ENCODE results near the gene WDR72. TPM values are rescaled to one million over a fixed set of nuclear protein-coding genes. Genes with fewer than 3 reads are reported as not detected.

Gene WDR72
- total and polyA plus RNA-seq, 2 experiments from 2014 or later: 0.99 to 1.9 TPM

GRCh38 chr15:53536479-53537120, 222.9 kb downstream of the WDR72 start:
- Histone ChIP-seq H3K79me2 (replicated peaks; ENCODE audit: insufficient read depth) (no peaks in the 10 kb centered on the region), H3K4me1 (ENCODE audit: insufficient read depth) (no peaks in the 10 kb centered on the region), H3K4me2 (no peak overlapping the region), H2AFZ (no peak overlapping the region), H3K27ac (ENCODE audit: low read depth) (no peak overlapping the region), H3K27me3 (ENCODE audit: insufficient read depth) (no peaks in the 10 kb centered on the region), H3K36me3 (ENCODE audit: insufficient read depth) (no peaks in the 10 kb centered on the region), H3K4me3 (no peak overlapping the region), H3F3A (replicated peaks; ENCODE audit: low read depth) (no peaks in the 10 kb centered on the region), H3K9me2 (ENCODE audit: insufficient read depth) (no peaks in the 10 kb centered on the region), H4K20me1 (replicated peaks; ENCODE audit: insufficient read depth) (no peaks in the 10 kb centered on the region)
- Mint-ChIP-seq H3K9me3 (no peaks in the 10 kb centered on the region), H3K27ac (no peak overlapping the region), H3K36me3 (ENCODE audit: low read depth) (no peaks in the 10 kb centered on the region), H3K27me3 (ENCODE audit: insufficient read depth, low read depth, poor library complexity) (peaks cover 3% of the 10 kb centered on the region), H3K4me1 (peaks cover 5% of the 10 kb centered on the region; the same call in 1 of the 3 replicates), H3K4me3 (no peak overlapping the region)
- TF ChIP-seq ZNF462 (CRISPR knock-in tag; IDR thresholded peaks at IDR 0.05) (no peak), EZH2 (IDR thresholded peaks at IDR 0.05; ENCODE audit: low read depth, unreplicated experiment) (no peak), ETS1 (IDR thresholded peaks at IDR 0.05) (no peak), POLR2AphosphoS5 (IDR thresholded peaks at IDR 0.05; ENCODE audit: low read depth) (no peak), JUNB (IDR thresholded peaks at IDR 0.05; ENCODE audit: unreplicated experiment) (no peak), CREB1 (CRISPR knock-in tag; IDR thresholded peaks at IDR 0.05; ENCODE audit: low read depth) (no peak), NANOG (IDR thresholded peaks at IDR 0.05; ENCODE audit: borderline replicate concordance) (no peak), STAT1 (IDR thresholded peaks at IDR 0.05; ENCODE audit: unreplicated experiment) (no peak)
- TF ChIP-seq, protein P1, sequence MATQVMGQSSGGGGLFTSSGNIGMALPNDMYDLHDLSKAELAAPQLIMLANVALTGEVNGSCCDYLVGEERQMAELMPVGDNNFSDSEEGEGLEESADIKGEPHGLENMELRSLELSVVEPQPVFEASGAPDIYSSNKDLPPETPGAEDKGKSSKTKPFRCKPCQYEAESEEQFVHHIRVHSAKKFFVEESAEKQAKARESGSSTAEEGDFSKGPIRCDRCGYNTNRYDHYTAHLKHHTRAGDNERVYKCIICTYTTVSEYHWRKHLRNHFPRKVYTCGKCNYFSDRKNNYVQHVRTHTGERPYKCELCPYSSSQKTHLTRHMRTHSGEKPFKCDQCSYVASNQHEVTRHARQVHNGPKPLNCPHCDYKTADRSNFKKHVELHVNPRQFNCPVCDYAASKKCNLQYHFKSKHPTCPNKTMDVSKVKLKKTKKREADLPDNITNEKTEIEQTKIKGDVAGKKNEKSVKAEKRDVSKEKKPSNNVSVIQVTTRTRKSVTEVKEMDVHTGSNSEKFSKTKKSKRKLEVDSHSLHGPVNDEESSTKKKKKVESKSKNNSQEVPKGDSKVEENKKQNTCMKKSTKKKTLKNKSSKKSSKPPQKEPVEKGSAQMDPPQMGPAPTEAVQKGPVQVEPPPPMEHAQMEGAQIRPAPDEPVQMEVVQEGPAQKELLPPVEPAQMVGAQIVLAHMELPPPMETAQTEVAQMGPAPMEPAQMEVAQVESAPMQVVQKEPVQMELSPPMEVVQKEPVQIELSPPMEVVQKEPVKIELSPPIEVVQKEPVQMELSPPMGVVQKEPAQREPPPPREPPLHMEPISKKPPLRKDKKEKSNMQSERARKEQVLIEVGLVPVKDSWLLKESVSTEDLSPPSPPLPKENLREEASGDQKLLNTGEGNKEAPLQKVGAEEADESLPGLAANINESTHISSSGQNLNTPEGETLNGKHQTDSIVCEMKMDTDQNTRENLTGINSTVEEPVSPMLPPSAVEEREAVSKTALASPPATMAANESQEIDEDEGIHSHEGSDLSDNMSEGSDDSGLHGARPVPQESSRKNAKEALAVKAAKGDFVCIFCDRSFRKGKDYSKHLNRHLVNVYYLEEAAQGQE (IDR thresholded peaks at IDR 0.05; ENCODE audit: unreplicated experiment): no peak
- no peak for ATAC-seq
- no peak for DNase-seq (ENCODE audit: low spot score)

Data from GM23338 (cell line).